ENCODE measurements around the gene CD22. TPM values are rescaled to one million over a fixed set of nuclear protein-coding genes. Genes with fewer than 3 reads are reported as not detected.

The CD22 gene
- total and polyA plus RNA-seq, 3 donors from 2014 or later: 10.1 to 15.0 (median 15.0) TPM

- no peaks in the 10 kb centered on the region for H3K9me3 ChIP-seq
- H3K4me3 ChIP-seq: no peak overlapping the region
- DNase-seq: no peak
- H3K4me1 ChIP-seq: peaks cover 25% of the 10 kb centered on the region
- WGBS, 2 donors: 86 to 88% methylated on average over 10 of the region's 10 CpGs
- H3K36me3 ChIP-seq (ENCODE audit: low read depth, missing control alignments): no peaks in the 10 kb centered on the region
- no peak for TF ChIP-seq POLR2A (IDR thresholded peaks at IDR 0.05)
- no peak for TF ChIP-seq CTCF (IDR thresholded peaks at IDR 0.05)
- intact Hi-C loops (cut with DNase I; ENCODE audit: low total_unique reads): no loop called here
- H3K27me3 ChIP-seq: no peaks in the 10 kb centered on the region
- no peak overlapping the region for H3K27ac ChIP-seq
These were observed 14.0 kb upstream of the CD22 start for GRCh38 chr19:35314858-35315470.

GRCh38 chr19:35315883-35316282 is 13.1 kb upstream of the CD22 start:
- no peaks in the 10 kb centered on the region for H3K27me3 ChIP-seq
- no peak for DNase-seq
- H3K27ac ChIP-seq: no peak overlapping the region
- no peak overlapping the region for H3K4me3 ChIP-seq
- H3K9me3 ChIP-seq: no peaks in the 10 kb centered on the region
- intact Hi-C loops (cut with DNase I; ENCODE audit: low total_unique reads): no loop called here
- WGBS, 2 donors: 67 to 80% methylated on average over 2 to 9 of the region's 9 CpGs
- H3K4me1 ChIP-seq: peaks cover 19% of the 10 kb centered on the region
- no peaks in the 10 kb centered on the region for H3K36me3 ChIP-seq (ENCODE audit: low read depth, missing control alignments)
- TF ChIP-seq POLR2A (IDR thresholded peaks at IDR 0.05): no peak
- TF ChIP-seq CTCF (IDR thresholded peaks at IDR 0.05): no peak

- 88 to 91% methylated on average over 9 of the region's 9 CpGs for WGBS, 2 donors
- Histone ChIP-seq H3K27ac (no peak overlapping the region), H3K9me3 (no peaks in the 10 kb centered on the region), H3K4me3 (no peak overlapping the region), H3K36me3 (ENCODE audit: low read depth, missing control alignments) (no peaks in the 10 kb centered on the region), H3K4me1 (peaks cover 12% of the 10 kb centered on the region), H3K27me3 (no peaks in the 10 kb centered on the region)
- TF ChIP-seq POLR2A (IDR thresholded peaks at IDR 0.05): no peak
- TF ChIP-seq CTCF (IDR thresholded peaks at IDR 0.05): no peak
- intact Hi-C loops (cut with DNase I; ENCODE audit: low total_unique reads): no loop called here
- no peak for DNase-seq
These were observed 12.4 kb upstream of the CD22 start for GRCh38 chr19:35316560-35316959.

GRCh38 chr19:35317464-35318043 is 11.4 kb upstream of the CD22 start:
- WGBS, 2 donors: 73 to 74% methylated on average over 7 of the region's 7 CpGs
- no peak overlapping the region for H3K4me3 ChIP-seq
- intact Hi-C loops (cut with DNase I; ENCODE audit: low total_unique reads): no loop called here
- TF ChIP-seq CTCF (IDR thresholded peaks at IDR 0.05): no peak
- TF ChIP-seq POLR2A (IDR thresholded peaks at IDR 0.05): no peak
- no peaks in the 10 kb centered on the region for H3K9me3 ChIP-seq
- no peak for DNase-seq
- H3K27me3 ChIP-seq: no peaks in the 10 kb centered on the region
- no peak overlapping the region for H3K27ac ChIP-seq
- H3K4me1 ChIP-seq: peaks cover 4% of the 10 kb centered on the region
- H3K36me3 ChIP-seq (ENCODE audit: low read depth, missing control alignments): no peaks in the 10 kb centered on the region
